IPS-18c (cell line): Measurements from ENCODE around the gene TBRG4.

Experiments used
- H3K4me3 ChIP-seq: 2 replicates; pipeline ENCODE4 v1.7.0; 2013; ENCODE audit warnings: low read depth, mild to moderate bottlenecking, low read length, moderate library complexity; ENCODE audit not compliant: insufficient read depth
- H3K9me3 ChIP-seq: one replicate; pipeline ENCODE4 v1.6.1; 2013; ENCODE audit warnings: mild to moderate bottlenecking, low read length, moderate library complexity; ENCODE audit not compliant: control insufficient read depth, insufficient read depth

The TBRG4 gene

GRCh38 chr7:45085619-45086200 lies 25.8 kb downstream of the TBRG4 start:
- no peaks in the 10 kb centered on the region for H3K9me3 ChIP-seq
- no peak overlapping the region for H3K4me3 ChIP-seq

- Histone ChIP-seq H3K9me3 (no peaks in the 10 kb centered on the region), H3K4me3 (no peak overlapping the region)
Observed at GRCh38 chr7:45084901-45085618, 26.4 kb downstream of the TBRG4 start.

- H3K9me3 ChIP-seq: no peaks in the 10 kb centered on the region
- no peak overlapping the region for H3K4me3 ChIP-seq
Observed at GRCh38 chr7:45084336-45084735, 27.2 kb downstream of the TBRG4 start.

- H3K9me3 ChIP-seq: no peaks in the 10 kb centered on the region
- H3K4me3 ChIP-seq: no peak overlapping the region
Observed at GRCh38 chr7:45082831-45083331, 28.6 kb downstream of the TBRG4 start.

GRCh38 chr7:45082031-45082830 lies 29.3 kb downstream of the TBRG4 start:
- no peaks in the 10 kb centered on the region for H3K9me3 ChIP-seq
- no peak overlapping the region for H3K4me3 ChIP-seq

- H3K4me3 ChIP-seq: no peak overlapping the region
- no peaks in the 10 kb centered on the region for H3K9me3 ChIP-seq
Observed at GRCh38 chr7:45081670-45081974, 29.9 kb downstream of the TBRG4 start.

GRCh38 chr7:45080958-45081669 lies 30.4 kb downstream of the TBRG4 start:
- H3K4me3 ChIP-seq: no peak overlapping the region

GRCh38 chr7:45080265-45080957 lies 31.1 kb downstream of the TBRG4 start:
- H3K4me3 ChIP-seq: no peak overlapping the region
- no peaks in the 10 kb centered on the region for H3K9me3 ChIP-seq

More at GRCh38 chr7:45080958-45081669, 30.4 kb downstream of the TBRG4 start:
- no peaks in the 10 kb centered on the region for H3K9me3 ChIP-seq

GRCh38 chr7:45078125-45078681 lies 33.3 kb downstream of the TBRG4 start:
- no peaks in the 10 kb centered on the region for H3K9me3 ChIP-seq
- no peak overlapping the region for H3K4me3 ChIP-seq

- Histone ChIP-seq H3K4me3 (no peak overlapping the region), H3K9me3 (no peaks in the 10 kb centered on the region)
Observed at GRCh38 chr7:45077579-45077978, 33.9 kb downstream of the TBRG4 start.

- Histone ChIP-seq H3K4me3 (no peak overlapping the region), H3K9me3 (no peaks in the 10 kb centered on the region)
Observed at GRCh38 chr7:45076946-45077345, 34.6 kb downstream of the TBRG4 start.

GRCh38 chr7:45075871-45076796 lies 35.4 kb downstream of the TBRG4 start:
- no peak overlapping the region for H3K4me3 ChIP-seq

GRCh38 chr7:45075355-45075644 lies 36.2 kb downstream of the TBRG4 start:
- H3K4me3 ChIP-seq: no peak overlapping the region
- H3K9me3 ChIP-seq: no peaks in the 10 kb centered on the region

More at GRCh38 chr7:45075871-45076796, 35.4 kb downstream of the TBRG4 start:
- no peaks in the 10 kb centered on the region for H3K9me3 ChIP-seq

GRCh38 chr7:45074528-45075354 lies 36.8 kb downstream of the TBRG4 start:
- Histone ChIP-seq H3K4me3 (no peak overlapping the region), H3K9me3 (no peaks in the 10 kb centered on the region)

GRCh38 chr7:45073786-45074527 lies 37.5 kb downstream of the TBRG4 start:
- H3K9me3 ChIP-seq: no peaks in the 10 kb centered on the region
- no peak overlapping the region for H3K4me3 ChIP-seq
